Activated T-helper 17 cell treated with anti-CD3 and anti-CD28 coated beads, Interleukin-2, amount 50 U/mL, for 72 hours (primary cell): ENCODE data around the gene ASB9. TPM values are rescaled to one million over a fixed set of nuclear protein-coding genes. Genes with fewer than 3 reads are reported as not detected.
"Not testable (repeated sequence)": the region's sequence is repeated elsewhere in the genome, so short reads cannot be mapped to it uniquely, and the experiment has no call there.

Experiments used
- ATAC-seq: fragments of 150-1000 bp; cut with Tn5 transposase; replicated peaks from 2 replicates; pipeline ENCODE4 v1.10.0; 2021; ENCODE audit warnings: mild to moderate bottlenecking, moderate library complexity
- H3K27ac Mint-ChIP-seq: one replicate; pipeline ENCODE4 v1.8.0; 2022; ENCODE audit warnings: mixed read lengths
- H3K27me3 Mint-ChIP-seq: one replicate; pipeline ENCODE4 v1.8.0; 2022; ENCODE audit warnings: mixed read lengths
- H3K36me3 Mint-ChIP-seq: one replicate; pipeline ENCODE4 v1.8.0; 2022; ENCODE audit warnings: low read depth, mild to moderate bottlenecking, mixed read lengths
- H3K4me1 Mint-ChIP-seq: one replicate; pipeline ENCODE4 v1.8.0; 2022; ENCODE audit warnings: mixed read lengths
- H3K4me3 Mint-ChIP-seq: one replicate; pipeline ENCODE4 v1.8.0; 2022; ENCODE audit warnings: mild to moderate bottlenecking, mixed read lengths
- H3K9me3 Mint-ChIP-seq: one replicate; pipeline ENCODE4 v1.8.0; 2022; ENCODE audit warnings: mixed read lengths
- total RNA-seq, 2 donors: library from RNA; stranded (reverse); gene quantifications; one replicate each; pipeline ENCODE4 v1.2.3, GENCODE V29; 2022

Gene ASB9
- total RNA-seq, 2 donors from 2014 or later = 1.5 to 3.1 TPM

DNA sequence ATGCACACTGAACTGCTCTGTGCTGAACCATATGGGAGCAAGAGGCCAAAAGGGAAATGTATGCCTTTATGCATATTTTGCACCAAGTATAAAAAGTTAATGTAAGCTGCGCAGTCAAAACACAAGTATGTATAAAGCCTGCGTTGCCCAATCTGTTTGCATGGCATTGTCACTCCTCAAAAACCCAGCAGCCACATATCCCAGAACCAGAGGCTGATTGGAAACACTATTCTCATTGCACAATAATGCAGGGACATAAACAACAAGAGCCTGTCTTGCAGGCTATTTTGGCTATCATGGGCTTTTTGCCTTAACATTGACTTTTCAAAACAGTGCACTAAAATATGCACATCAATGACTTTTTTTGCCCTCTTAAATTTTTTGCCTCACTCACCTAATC lies 5.1 kb upstream of the ASB9 start:
- H3K4me1 Mint-ChIP-seq = no peaks in the 10 kb centered on the region
- no peak overlapping the region for H3K4me3 Mint-ChIP-seq
- H3K27ac Mint-ChIP-seq = no peak overlapping the region
- no peaks in the 10 kb centered on the region for H3K36me3 Mint-ChIP-seq
- no peak for ATAC-seq
- no peaks in the 10 kb centered on the region for H3K27me3 Mint-ChIP-seq
- no peaks in the 10 kb centered on the region for H3K9me3 Mint-ChIP-seq

DNA sequence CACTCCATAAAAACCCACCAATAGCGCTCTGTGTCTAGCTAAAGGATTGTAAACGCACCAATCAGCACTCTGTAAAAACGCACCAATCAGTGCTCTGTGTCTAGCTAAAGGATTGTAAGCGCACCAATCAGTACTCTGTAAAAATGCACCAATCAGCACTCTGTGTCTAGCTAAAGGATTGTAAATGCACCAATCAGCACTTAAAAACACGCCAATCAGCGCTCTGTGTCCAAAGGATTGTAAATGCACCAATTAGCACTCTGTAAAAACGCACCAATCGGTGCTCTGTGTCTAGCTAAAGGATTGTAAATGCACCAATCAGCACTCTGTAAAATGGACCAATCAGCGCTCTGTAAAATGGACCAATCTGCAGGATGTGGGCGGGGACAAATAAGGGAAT lies 3.4 kb upstream of the ASB9 start:
- not testable (repeated sequence) for H3K27me3 Mint-ChIP-seq, H3K9me3 Mint-ChIP-seq, ATAC-seq, H3K27ac Mint-ChIP-seq, H3K36me3 Mint-ChIP-seq, H3K4me3 Mint-ChIP-seq, H3K4me1 Mint-ChIP-seq

DNA sequence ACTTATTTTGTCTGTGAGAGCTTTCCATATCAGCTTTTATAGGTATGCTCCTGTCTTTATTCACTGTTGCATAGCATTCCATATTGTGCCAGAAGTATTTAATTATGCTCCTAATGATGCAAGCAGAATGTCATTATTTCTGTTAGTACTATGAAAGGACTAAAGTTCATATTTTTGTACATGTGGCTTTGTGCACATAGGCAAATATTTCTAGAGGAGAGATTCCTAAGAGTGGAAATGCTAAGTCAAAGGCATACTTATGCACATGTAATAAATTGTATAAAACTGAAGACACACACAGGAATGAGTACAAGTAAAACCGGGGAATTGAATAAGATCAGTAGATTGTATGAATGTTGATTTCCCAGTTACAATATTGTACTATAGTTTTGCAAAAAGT lies 1.9 kb upstream of the ASB9 start:
- Mint-ChIP-seq H3K4me1 (no peaks in the 10 kb centered on the region), H3K27me3 (no peaks in the 10 kb centered on the region), H3K4me3 (no peak overlapping the region), H3K9me3 (no peaks in the 10 kb centered on the region), H3K36me3 (no peaks in the 10 kb centered on the region), H3K27ac (no peak overlapping the region)
- no peak for ATAC-seq

DNA sequence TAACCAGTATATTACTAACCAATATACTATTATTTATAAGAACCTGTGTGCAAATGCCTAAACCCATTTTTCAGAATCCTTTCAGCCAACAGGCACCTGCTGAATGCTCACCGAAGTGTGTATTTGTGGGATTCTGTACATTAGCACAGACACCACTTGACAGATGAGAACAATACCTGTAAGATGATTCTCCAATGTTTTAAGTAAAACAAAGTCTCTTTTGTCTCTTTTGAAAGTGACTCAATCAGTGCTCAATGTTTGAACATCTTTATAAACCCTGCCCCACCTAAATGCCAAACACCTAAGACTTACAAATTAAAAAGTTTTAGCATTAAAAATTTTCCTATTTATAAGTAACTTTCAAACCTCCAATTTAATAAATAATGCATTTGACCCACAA lies 763 bp downstream of the ASB9 start:
- no peak for ATAC-seq
- Mint-ChIP-seq H3K36me3 (no peaks in the 10 kb centered on the region), H3K4me1 (no peaks in the 10 kb centered on the region), H3K27ac (no peak overlapping the region), H3K4me3 (no peak overlapping the region), H3K9me3 (no peaks in the 10 kb centered on the region), H3K27me3 (no peaks in the 10 kb centered on the region)

DNA sequence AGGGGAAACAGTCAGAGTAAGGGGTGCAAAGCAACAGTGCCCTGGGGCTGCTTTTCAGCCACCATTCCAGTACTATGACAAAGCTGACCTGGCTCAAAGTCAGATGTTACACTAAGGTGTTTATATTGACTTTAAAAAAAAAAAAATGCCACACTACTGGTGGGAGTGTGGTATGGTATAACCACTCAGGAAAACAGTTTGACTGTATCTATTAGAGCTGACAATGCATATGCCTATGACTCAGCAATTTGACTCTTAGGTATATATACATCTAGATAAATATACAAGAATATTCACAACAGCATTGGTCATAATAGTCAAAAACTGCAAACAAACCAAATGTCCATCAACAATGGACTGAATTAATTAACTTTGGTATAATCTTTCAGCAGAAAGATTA lies 15.0 kb downstream of the ASB9 start:
- Mint-ChIP-seq H3K27ac (no peak overlapping the region), H3K27me3 (no peaks in the 10 kb centered on the region), H3K36me3 (no peaks in the 10 kb centered on the region), H3K9me3 (no peaks in the 10 kb centered on the region), H3K4me3 (no peak overlapping the region), H3K4me1 (no peaks in the 10 kb centered on the region)
- ATAC-seq = no peak

DNA sequence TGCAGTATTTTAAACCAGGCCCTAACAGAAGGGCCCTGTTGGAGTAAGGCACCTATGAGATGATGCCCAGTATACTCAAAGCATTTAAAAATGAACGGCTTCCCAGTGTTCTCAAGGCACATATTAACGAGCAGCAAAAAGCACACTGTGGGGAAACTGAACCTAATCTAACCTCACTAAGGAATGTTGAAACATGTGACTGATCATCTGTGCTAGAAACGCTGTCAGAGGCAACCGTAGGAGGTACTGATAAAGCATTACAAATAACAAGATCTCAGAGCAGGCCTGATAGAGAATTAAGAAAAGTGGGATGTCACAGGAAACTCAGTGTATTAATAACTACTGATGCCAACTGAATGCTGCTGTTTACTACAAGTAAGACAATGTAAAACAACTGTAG lies 24.0 kb downstream of the ASB9 start:
- no peaks in the 10 kb centered on the region for H3K36me3 Mint-ChIP-seq
- H3K4me3 Mint-ChIP-seq = no peak overlapping the region
- H3K27ac Mint-ChIP-seq = no peak overlapping the region
- H3K4me1 Mint-ChIP-seq = no peaks in the 10 kb centered on the region
- no peaks in the 10 kb centered on the region for H3K9me3 Mint-ChIP-seq
- H3K27me3 Mint-ChIP-seq = no peaks in the 10 kb centered on the region
- peak; percentile 6 for ATAC-seq

DNA sequence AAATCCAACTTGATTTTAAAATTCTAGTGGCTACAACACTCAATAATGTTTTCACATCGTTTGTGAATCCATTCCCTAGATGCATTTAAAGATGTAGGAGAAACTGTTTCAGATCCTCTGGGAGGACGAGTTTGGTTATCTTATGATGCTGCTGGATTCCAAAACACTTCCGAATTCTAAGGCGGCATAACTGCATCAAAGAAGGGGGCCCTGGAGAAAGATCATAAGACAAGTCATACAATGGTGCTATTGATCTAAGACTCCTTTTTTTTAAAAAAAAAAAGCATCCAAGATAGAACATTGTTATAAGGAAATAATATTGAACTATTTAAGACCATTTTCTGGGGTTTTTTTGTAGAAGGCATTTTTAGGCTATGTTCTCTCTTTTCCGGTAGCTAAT lies 25.5 kb downstream of the ASB9 start:
- Mint-ChIP-seq H3K4me1 (no peaks in the 10 kb centered on the region), H3K9me3 (no peaks in the 10 kb centered on the region), H3K4me3 (no peak overlapping the region), H3K27me3 (no peaks in the 10 kb centered on the region), H3K36me3 (no peaks in the 10 kb centered on the region), H3K27ac (no peak overlapping the region)
- no peak for ATAC-seq

DNA sequence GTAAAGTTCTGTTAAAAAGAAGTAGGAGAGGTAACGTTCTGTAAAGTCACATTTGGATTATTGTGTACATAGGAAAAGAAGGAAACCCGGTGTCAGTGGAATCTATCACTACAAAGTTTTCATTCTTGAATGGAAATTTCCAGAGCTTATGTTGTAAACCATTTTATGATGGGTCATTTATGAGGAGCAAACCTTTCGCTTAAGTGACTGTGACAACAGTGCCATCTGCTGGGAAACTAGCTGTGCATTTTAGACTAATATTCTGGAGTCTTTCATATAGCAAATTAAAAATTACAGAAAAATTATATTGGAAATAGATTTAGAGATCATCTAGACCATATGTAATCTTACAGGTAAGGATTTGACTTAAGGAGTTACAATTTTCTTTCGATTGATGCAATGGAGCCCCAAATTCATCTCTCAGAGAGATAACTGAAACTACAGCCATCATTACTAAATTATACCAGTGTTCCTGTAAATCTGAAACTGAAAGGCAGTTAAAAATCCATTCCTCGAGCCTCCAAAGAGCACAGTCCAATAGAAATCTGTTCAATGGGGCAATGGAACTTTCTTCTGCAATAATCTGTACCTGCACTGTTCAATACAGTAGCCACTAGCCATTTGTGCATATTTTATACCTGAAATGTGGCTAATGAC lies 26.9 kb downstream of the ASB9 start:
- no peaks in the 10 kb centered on the region for H3K36me3 Mint-ChIP-seq

DNA sequence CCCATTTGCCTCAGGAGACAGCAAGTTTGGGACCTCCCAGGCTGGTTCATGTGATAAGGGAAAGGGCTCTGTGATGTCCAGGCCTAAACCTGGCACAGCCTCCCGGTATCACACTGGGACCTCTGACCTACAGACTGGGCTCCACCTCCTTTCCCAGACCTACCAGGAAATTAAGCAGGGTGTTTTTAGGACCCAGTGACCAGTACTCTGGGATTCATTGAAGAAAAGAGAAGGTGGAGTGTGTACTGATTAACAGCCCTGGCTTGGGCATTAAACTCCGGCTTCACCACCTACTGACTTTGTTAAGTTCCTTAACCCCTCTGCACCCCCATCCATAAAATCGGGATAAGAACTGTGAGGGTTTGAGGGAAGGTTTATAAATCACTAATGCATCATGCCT lies 28.6 kb downstream of the ASB9 start:
- Mint-ChIP-seq H3K9me3 (no peaks in the 10 kb centered on the region), H3K4me3 (no peak overlapping the region), H3K27ac (no peak overlapping the region)

More for the DNA sequence above, 26.9 kb downstream of the ASB9 start:
- no peak for ATAC-seq
- Mint-ChIP-seq H3K9me3 (no peaks in the 10 kb centered on the region), H3K27ac (no peak overlapping the region), H3K27me3 (no peaks in the 10 kb centered on the region), H3K4me1 (no peaks in the 10 kb centered on the region), H3K4me3 (no peak overlapping the region)

DNA sequence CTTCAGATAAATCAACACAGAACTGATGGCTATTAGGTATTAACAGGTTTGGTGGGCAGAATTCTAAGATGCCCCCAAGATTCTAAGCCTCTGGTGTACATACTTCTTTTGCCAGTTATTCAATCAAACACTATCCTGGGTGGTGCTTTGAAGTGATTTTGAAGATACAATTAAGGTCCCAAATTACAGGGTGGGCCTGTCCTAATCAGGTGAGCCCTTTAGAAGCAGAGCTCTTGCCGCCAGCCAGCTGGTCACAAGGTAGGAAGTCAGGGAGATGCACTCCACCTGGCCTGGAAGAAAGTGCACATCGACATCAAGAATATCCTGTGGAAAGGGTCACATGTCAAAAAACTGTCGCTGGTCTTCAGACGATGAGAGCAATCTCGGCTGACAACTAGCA lies 29.5 kb downstream of the ASB9 start:
- H3K4me1 Mint-ChIP-seq = no peaks in the 10 kb centered on the region
- H3K27me3 Mint-ChIP-seq = peaks cover 4% of the 10 kb centered on the region
- no peaks in the 10 kb centered on the region for H3K36me3 Mint-ChIP-seq
- H3K27ac Mint-ChIP-seq = no peak overlapping the region
- H3K9me3 Mint-ChIP-seq = no peaks in the 10 kb centered on the region
- ATAC-seq = no peak
- H3K4me3 Mint-ChIP-seq = no peak overlapping the region

More for the DNA sequence above, 28.6 kb downstream of the ASB9 start:
- ATAC-seq = no peak
- Mint-ChIP-seq H3K36me3 (no peaks in the 10 kb centered on the region), H3K27me3 (peaks cover 4% of the 10 kb centered on the region), H3K4me1 (no peaks in the 10 kb centered on the region)

DNA sequence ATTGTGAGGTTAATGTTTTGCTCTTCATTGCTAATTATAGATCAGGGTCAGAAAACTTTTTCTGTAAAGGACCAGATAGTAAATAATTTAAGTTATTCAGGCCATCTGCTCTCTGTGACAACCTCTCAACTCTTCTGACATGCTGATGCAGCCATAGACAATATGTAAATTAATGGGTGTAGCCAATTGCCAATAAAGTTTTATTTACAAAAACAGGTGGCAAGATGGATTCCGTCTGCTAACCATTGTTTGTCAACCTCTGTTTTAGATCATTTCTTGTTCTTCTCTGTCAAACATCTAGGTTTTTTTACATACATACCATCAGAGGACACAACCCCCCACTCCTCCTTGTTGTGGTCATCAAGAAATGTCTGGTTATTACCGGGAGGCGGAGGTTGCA lies 33.7 kb downstream of the ASB9 start:
- no peaks in the 10 kb centered on the region for H3K36me3 Mint-ChIP-seq
- H3K4me1 Mint-ChIP-seq = no peaks in the 10 kb centered on the region
- H3K4me3 Mint-ChIP-seq = no peak overlapping the region
- no peak overlapping the region for H3K27ac Mint-ChIP-seq
- no peaks in the 10 kb centered on the region for H3K9me3 Mint-ChIP-seq
- ATAC-seq = no peak
- peaks cover 4% of the 10 kb centered on the region for H3K27me3 Mint-ChIP-seq

DNA sequence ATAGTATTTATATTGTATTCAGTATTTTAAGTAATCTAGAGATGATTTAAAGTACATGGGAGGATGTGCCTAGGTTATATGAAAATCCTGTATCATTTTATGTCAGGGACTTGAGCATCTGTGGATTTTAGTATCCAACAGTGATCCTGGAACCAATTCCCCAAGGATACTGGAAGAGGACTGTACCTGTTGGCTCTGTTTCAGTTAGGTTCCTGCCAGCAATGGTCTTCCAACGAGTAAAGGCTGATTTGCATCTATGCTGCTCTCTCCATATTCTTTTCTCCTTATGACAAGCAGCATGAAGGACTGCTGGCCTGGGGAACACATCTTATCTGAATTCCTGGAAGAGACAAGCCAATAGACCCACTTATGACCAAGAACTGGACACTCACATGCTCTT lies 34.9 kb downstream of the ASB9 start:
- Mint-ChIP-seq H3K4me3 (no peak overlapping the region), H3K9me3 (no peaks in the 10 kb centered on the region), H3K27me3 (peaks cover 4% of the 10 kb centered on the region), H3K4me1 (no peaks in the 10 kb centered on the region), H3K36me3 (no peaks in the 10 kb centered on the region), H3K27ac (no peak overlapping the region)
- ATAC-seq = no peak

DNA sequence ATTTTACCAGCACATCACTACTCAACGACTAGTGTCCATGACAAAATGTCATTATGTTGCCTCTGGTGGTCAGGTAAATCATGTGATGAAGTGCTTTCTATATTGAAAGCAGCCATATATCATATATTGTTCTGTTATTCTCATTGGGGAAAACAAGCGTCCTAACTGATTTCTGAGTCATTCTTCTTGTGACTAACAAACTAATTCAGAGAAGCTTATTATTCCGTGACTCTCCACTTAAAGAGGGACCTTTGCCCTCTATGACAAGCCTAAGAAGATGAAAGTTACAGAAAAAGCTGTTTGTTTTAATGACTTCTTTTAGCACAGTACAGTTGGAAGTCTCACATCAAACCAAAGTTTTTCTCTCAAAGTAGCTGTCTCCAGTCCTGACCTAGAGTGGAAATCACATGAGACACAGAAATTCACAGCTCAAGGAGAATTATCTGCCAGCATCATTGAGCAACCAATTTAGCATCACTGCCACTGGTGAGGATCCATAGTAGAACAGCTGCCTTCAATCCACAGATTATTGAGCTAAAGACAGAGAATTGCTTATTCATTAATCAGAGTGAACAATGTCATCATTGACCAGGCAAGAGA lies 36.4 kb downstream of the ASB9 start:
- peak; percentile 56 for ATAC-seq

DNA sequence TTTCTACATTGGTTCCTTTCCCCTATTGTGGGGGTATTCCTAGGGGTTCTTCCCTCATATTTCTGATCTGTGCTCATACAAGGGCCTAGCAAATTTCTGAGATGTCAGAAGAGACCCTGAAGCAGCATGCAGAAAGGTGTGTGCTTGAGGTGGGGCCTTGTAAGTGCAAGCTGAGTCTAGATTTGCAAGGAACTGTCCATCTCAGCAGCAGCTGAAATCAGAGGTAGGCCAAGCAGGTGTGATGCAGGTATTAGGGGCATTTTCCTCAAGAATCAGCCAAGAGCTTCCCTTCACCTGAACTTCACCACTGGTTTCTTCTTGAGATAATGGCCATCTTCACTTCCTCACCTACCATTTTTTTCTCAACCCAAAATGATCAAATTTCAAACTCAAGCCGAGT lies 45.1 kb downstream of the ASB9 start:
- ATAC-seq = no peak
- H3K4me1 Mint-ChIP-seq = no peaks in the 10 kb centered on the region
- H3K9me3 Mint-ChIP-seq = no peaks in the 10 kb centered on the region
- H3K36me3 Mint-ChIP-seq = no peaks in the 10 kb centered on the region
- H3K27me3 Mint-ChIP-seq = no peaks in the 10 kb centered on the region
- no peak overlapping the region for H3K27ac Mint-ChIP-seq
- H3K4me3 Mint-ChIP-seq = no peak overlapping the region

More for the DNA sequence above, 36.4 kb downstream of the ASB9 start:
- Mint-ChIP-seq H3K27ac (no peak overlapping the region), H3K4me3 (no peak overlapping the region), H3K36me3 (no peaks in the 10 kb centered on the region), H3K27me3 (peaks cover 4% of the 10 kb centered on the region), H3K4me1 (no peaks in the 10 kb centered on the region), H3K9me3 (no peaks in the 10 kb centered on the region)

DNA sequence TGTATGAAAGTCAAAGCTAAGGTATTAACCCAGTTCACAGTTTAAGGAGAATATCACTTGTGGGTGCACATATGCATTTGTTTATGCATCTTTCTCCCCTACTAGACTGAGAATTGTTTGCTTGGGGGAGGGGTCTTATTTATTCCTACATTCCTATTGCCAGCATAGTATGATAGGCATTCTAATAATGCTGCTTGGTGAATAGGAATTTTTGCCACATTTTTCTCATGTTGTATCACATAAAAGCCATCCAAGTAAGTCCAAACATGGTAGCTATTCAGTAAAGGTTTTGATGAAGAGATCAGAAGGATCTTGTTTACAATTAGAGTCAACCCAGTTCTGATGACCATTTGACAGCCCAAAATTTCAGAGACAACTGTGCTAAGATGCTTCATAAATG lies 48.6 kb downstream of the ASB9 start:
- H3K27ac Mint-ChIP-seq = no peak overlapping the region
- no peaks in the 10 kb centered on the region for H3K4me1 Mint-ChIP-seq
- H3K27me3 Mint-ChIP-seq = no peaks in the 10 kb centered on the region
- no peaks in the 10 kb centered on the region for H3K9me3 Mint-ChIP-seq
- no peaks in the 10 kb centered on the region for H3K36me3 Mint-ChIP-seq
- ATAC-seq = no peak
- no peak overlapping the region for H3K4me3 Mint-ChIP-seq

DNA sequence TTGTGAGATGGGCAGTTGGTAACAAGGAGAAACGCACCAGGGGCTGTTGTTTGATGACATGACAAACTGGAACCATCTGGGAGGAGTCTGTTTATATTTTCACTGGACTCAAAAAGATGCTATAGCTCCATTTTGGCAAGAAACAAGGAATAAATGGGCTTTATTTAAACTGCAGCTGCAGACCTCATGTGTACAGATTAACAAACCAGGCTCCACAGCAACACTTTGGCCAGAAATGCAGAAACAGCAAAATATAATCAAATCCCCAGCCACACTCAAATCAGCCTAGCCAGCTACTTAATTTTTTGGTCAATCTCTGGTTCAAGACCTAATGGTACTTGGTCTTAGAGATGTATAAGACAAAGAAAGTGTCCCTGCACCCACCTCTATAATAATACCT lies 52.7 kb downstream of the ASB9 start:
- Mint-ChIP-seq H3K27me3 (no peaks in the 10 kb centered on the region), H3K9me3 (no peaks in the 10 kb centered on the region), H3K4me3 (no peak overlapping the region), H3K27ac (no peak overlapping the region), H3K4me1 (no peaks in the 10 kb centered on the region), H3K36me3 (no peaks in the 10 kb centered on the region)
- no peak for ATAC-seq
